SK-N-MC (cell line): ENCODE results near the gene SPDYE2.
"Not testable (repeated sequence)": the region's sequence is repeated elsewhere in the genome, so short reads cannot be mapped to it uniquely, and the experiment has no call there.

Experiments
- EZH2 ChIP-seq: fragments of 200-600 bp; sonication (generic); IDR thresholded peaks from one replicate; pipeline ENCODE4 v1.6.1; 2017; ENCODE audit warnings: antibody characterized with exemption
- FOXP2 ChIP-seq: optimal IDR thresholded peaks from 2 replicates; pipeline ENCODE3; 2011; ENCODE audit warnings: mild to moderate bottlenecking, moderate library complexity; ENCODE audit not compliant: insufficient read depth; ENCODE audit errors: extremely low read length, control extremely low read depth
- POLR2AphosphoS5 ChIP-seq: IDR thresholded peaks from 2 replicates; pipeline ENCODE4 v1.6.1; 2012; ENCODE audit warnings: mild to moderate bottlenecking, low read depth, low read length, borderline replicate concordance

DNA sequence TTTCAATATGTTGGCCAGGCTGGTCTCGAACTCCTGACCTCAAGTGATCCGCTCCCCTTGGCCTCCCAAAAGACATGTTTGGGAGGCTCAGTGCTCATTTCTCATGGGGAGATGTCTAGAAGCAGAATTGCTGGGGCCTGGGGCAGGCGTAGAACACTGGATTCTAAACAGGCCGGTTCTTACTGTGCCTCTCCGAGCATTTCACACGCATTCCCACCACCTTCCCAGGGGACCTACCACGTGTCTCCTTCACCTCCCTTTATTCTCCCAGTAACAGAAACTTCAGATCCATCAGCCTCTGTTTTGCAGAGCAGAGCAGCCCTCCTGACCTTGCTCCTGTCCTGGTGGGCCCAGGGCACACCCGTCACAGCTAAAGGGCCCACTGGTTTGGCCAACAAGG lies 23.8 kb upstream of the SPDYE2 start:
- not testable (repeated sequence) for TF ChIP-seq POLR2AphosphoS5, EZH2, FOXP2
